HG02938 (cell line): ENCODE data around the gene ATG2B.
"Not testable (repeated sequence)": the region's sequence is repeated elsewhere in the genome, so short reads cannot be mapped to it uniquely, and the experiment has no call there.

Source experiments
- ATAC-seq: cut with Tn5 transposase; IDR thresholded peaks from one replicate; pipeline ENCODE4 v1.9.1; 2021; ENCODE audit warnings: mild to moderate bottlenecking, moderate library complexity; ENCODE audit not compliant: unreplicated experiment

Gene ATG2B

GRCh38 chr14:96383445-96383844, 20.3 kb upstream of the ATG2B start:
- no peak for ATAC-seq

DNA sequence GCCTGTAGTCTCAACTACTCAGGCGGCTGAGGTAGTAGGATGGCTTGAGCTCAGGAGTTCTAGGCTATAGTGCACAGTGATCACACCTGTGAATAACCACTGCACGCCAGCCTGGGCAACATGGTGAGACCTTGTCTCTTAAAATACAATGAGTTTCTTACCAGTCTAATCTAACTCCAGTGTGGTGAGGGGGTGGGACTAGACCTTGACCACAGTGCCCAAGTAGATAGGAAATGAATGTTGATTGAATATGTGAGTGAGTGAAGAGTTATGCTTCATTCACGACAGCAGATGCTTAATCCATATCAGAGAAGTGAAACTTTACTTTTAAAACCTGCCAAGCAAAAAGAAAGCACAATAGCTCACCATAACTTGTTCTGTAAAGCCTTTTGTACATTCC, 17.6 kb upstream of the ATG2B start:
- peak; percentile 85 for ATAC-seq

GRCh38 chr14:96376093-96376492, 13.0 kb upstream of the ATG2B start:
- ATAC-seq = no peak

DNA sequence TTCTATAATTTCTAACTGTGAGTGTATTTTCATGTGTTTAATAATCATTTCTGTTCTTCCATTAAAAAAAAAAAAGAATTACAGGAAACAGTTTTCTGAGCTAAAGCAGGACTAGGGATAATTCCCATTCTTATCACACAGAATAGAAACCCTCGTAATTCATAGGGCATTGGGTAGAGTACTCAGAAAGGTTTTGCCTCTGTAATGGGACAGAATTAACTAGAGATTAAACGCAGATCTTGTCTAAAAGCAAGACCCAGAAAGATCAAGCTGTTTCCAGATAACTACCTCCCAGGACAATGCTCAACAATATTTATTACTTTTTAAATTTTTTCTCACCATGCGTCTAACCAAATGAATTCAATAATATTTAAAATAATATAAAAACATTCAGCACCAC, 10.4 kb upstream of the ATG2B start:
- ATAC-seq = no peak

DNA sequence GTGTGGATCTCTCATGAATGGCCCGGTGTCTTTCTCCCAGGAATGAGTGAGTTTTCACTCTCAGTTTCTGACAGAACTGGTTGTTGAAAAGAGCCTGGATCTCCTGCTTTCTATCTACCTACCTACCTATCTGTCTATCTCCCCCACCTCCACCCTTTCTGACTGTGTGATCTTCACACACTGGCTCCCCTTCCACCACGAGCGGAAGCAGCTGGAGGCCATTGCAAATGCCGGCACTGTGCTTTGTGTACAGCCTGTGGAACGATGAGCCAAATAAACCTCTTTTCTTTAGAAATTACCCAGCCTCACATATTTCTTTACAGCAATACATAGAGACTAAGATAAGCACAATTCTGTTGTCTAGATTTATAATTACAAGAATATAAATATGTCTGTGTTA, 7.4 kb upstream of the ATG2B start:
- no peak for ATAC-seq

GRCh38 chr14:96368534-96368933, 5.4 kb upstream of the ATG2B start:
- ATAC-seq = no peak

DNA sequence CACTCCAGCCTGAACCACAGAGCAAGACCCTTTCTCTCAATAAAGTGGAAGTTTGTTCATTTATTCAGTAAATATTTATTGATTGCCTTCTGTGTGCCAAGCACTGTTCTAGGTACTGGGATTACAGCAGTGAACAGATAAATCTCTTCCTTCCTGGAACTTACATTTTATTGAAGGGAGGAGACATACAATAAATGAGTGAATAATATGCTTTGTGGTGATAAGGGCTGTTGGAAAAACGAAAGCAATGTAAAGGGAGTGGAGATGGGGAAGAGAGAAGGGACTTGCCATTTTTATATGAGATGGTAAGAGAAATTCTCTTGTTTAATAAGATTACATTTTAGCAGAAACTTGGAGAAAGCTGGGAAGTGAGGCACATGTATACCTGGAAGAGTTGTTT, 1.8 kb upstream of the ATG2B start:
- no peak for ATAC-seq

- peak; percentile 27 for ATAC-seq
These were observed 703 bp upstream of the ATG2B start for GRCh38 chr14:96363751-96364336.

DNA sequence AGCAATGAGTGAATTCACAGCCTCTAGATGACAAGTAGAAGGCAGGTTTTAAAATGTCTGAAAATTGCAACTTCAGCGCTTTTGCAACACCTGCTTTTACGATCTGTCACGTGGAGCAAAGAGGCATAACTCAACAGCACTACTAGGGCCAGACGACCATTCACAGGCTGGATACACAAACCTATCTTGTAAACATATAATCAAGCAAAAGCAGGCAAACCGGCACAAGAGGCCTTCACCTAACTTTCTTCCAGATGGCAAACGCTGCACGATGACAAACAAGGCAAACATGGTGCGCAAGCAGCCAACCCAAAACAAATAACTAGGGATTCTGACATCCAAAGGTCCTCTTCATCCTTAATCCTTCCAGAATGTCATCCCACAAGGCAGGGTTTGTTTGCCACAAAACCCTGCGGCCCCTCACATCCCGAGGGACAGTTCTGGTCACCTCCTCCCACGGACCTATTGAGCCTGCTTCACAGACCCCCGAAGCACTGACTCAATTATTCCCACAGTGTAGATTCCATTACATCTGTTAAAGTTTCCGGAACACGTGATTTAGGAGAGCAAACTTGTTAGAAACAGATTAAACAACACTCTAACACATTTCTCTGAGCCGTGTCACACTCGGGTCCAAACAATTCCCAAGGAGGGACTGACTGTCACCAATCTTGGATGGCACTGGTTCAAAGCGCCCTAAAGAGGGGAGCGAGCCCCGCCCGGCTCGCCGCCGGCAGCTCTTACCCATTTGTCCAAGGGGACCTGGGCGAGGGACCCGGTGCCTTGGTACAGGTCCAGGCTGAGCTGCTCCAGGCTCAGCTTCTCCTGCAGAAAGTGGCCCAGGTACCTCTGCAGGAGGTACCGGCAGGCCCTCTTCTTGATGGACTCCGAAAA, 823 bp downstream of the ATG2B start:
- peak; percentile 34 for ATAC-seq

DNA sequence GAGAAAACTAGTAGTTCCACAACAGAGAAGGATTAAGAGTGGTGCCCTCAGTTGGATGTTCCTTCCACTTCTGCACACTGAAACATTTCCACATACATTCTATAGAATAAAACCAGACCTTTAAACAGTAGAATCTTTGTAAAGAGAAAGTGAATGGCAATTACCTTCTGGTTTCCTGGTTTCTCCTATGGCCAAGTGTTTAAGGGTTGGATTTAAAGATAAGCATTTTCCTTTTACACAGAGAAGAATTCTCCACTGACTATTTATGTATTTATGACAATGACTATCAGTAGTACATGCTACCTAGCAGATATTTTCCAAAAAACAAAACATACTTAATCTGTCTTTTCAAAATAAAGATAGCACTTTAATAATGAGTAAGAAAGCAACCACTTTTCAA, 3.2 kb downstream of the ATG2B start:
- ATAC-seq = no peak

- no peak for ATAC-seq
These were observed 5.9 kb downstream of the ATG2B start for GRCh38 chr14:96357216-96357615.

DNA sequence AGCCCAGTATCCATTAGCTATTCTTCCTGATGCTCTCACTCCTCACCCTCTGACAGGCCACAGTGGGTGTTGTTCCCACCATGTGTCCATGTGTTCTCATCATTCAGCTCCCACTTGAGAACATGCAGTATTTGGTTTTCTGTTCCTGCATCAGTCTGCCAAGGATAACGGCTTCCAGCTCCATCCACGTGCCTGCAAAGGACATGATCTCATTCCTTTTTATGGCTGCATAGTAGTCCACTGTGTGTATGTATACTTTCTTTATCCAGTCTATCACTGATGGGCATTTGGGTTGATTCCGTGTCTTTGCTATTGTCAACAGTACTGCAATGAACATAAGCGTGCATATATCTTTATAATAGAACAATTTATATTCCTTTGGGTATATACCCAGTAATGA, 8.9 kb downstream of the ATG2B start:
- ATAC-seq = no peak

GRCh38 chr14:96352708-96353107, 10.4 kb downstream of the ATG2B start:
- ATAC-seq = no peak

DNA sequence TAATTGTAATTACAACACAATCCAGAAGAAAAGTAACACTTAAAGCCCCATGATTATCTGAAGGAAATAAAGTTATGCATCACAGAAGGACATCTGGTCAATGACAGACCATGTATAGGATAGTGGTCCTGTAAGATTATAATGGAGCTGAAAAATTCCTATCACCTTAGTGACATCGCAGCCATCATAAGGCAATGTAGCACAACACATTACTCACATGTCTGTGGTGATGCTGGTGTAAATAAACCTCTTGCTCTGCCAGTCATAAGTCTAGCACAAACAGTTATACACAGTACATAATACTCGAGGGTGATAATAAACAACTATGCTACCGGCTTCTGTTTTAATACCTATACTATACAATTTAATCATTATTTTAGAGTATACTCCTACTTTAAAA, 11.2 kb downstream of the ATG2B start:
- no peak for ATAC-seq

- ATAC-seq = no peak
These were observed 13.7 kb downstream of the ATG2B start for GRCh38 chr14:96349286-96350075.

DNA sequence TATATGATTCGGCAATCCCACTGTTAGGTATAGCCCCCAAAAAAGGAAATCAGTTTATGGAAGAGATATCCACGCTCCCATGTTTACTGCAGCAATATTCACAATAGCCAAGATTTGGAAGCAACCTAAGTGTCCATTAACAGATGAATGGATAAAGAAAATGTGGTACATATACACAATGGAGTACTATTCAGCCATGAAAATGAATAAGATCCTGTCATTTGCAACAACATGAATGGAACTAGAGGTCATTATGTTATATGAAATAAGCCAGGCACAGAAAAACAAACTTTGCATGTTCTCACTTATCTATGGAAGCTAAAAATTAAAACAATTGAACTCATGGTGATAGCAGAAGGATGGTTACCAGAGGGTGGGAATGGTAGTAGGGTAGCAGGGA, 15.2 kb downstream of the ATG2B start:
- not testable (repeated sequence) for ATAC-seq

GRCh38 chr14:96345669-96346068, 17.5 kb downstream of the ATG2B start:
- ATAC-seq = no peak

- ATAC-seq = no peak
These were observed 21.8 kb downstream of the ATG2B start for GRCh38 chr14:96341323-96341722.

DNA sequence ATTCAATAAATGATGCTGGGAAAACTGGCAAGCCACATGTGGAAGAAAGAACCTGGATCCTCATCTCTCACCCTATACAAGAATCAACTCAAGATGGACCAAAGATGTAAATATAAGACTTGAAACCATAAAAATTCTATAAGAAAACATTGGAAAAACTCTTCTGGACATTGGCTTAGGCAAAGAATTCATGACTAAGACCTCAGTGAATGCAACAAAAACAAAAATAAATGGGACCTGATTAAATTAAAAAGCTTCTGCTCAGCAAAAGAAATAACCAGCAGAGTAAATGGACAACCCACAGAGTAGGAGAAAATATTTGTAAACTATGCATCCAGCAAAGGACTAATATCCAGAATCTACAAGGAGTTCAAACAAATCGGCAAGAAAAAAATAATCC, 24.6 kb downstream of the ATG2B start:
- no peak for ATAC-seq

DNA sequence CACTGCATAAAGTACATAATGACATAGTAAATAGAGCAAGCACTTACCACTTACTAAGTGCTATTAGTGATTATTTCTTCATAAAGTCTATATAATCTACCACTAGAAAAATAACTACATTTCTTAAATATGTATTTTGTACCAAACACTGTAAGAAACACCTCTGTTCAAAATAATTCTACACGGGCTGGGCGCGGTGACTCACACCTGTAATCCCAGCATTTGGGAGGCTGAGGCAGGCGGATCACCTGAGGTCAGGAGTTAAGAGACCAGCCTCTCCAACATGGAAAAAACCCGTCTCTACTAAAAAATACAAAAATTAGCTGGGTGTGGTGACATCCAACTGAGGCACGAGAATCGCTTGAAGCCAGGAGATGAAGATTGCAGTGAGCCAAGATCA, 38.9 kb downstream of the ATG2B start:
- ATAC-seq = no peak

DNA sequence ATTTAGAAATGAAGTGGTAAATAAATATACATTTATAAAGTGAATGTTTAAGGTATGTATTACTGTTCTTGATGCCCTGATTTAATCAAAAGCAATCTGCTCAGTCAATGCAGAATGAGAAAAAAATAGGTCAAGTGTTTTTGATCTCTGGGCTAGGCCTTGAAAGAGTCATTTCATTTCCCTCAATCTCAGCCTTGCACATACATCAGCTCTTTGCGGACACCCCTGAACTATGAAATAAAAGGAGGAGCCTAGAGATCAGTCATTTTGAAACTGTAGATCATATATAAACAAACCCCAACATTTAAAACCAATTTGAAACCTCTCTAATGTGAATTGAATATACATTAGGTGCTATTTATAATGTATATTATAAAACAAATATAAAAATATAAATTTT, 42.5 kb downstream of the ATG2B start:
- ATAC-seq = no peak

GRCh38 chr14:96318836-96319235, 44.3 kb downstream of the ATG2B start:
- no peak for ATAC-seq
